ENCODE measurements around the gene PDCD7. TPM values are rescaled to one million over a fixed set of nuclear protein-coding genes. Genes with fewer than 3 reads are reported as not detected.

PDCD7 gene
- total RNA-seq, 1 donor from 2014 or later: 22.3 TPM

DNA sequence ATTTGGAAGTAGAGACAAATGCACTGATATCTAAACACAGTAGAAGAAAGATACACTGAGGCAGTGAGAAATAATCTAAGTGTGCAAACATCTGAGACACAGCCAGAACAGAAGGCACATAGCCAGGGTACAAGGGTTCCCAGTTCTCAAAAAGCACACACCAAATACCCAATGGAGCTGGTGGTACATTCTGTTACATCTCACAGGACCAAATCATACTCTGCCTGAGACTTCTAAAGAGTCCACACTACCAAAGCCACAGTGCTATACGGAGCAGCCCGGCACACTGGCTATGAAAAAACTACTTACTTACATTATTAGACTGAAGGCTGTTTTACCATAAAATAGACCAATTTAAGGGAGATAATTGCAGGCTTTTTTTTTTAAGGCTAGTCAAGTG lies 32.3 kb upstream of the PDCD7 start:
- Mint-ChIP-seq H3K27ac (ENCODE audit: unreplicated experiment) (no peak overlapping the region), H3K27me3 (ENCODE audit: unreplicated experiment) (no peaks in the 10 kb centered on the region), H3K36me3 (ENCODE audit: unreplicated experiment) (peaks cover 17% of the 10 kb centered on the region)

GRCh38 chr15:65164139-65164538 lies 30.5 kb upstream of the PDCD7 start:
- TF ChIP-seq CTCF (IDR thresholded peaks at IDR 0.05): no peak
- no peak overlapping the region for H3K27ac Mint-ChIP-seq (ENCODE audit: unreplicated experiment)
- no peaks in the 10 kb centered on the region for H3K4me1 Mint-ChIP-seq (ENCODE audit: unreplicated experiment)
- no peak overlapping the region for H3K4me3 Mint-ChIP-seq (ENCODE audit: unreplicated experiment)
- no peak for DNase-seq (ENCODE audit: extremely low spot score, unreplicated experiment)
- no peaks in the 10 kb centered on the region for H3K9me3 Mint-ChIP-seq (ENCODE audit: unreplicated experiment)
- H3K36me3 Mint-ChIP-seq (ENCODE audit: unreplicated experiment): peaks cover 16% of the 10 kb centered on the region
- H3K27me3 Mint-ChIP-seq (ENCODE audit: unreplicated experiment): no peaks in the 10 kb centered on the region

More for the DNA sequence above, 32.3 kb upstream of the PDCD7 start:
- TF ChIP-seq CTCF (IDR thresholded peaks at IDR 0.05): no peak
- Mint-ChIP-seq H3K4me3 (ENCODE audit: unreplicated experiment) (no peak overlapping the region), H3K4me1 (ENCODE audit: unreplicated experiment) (no peaks in the 10 kb centered on the region), H3K9me3 (ENCODE audit: unreplicated experiment) (no peaks in the 10 kb centered on the region)
- no peak for DNase-seq (ENCODE audit: extremely low spot score, unreplicated experiment)

GRCh38 chr15:65163041-65163440 lies 29.4 kb upstream of the PDCD7 start:
- no peak for DNase-seq (ENCODE audit: extremely low spot score, unreplicated experiment)
- TF ChIP-seq CTCF (IDR thresholded peaks at IDR 0.05): no peak
- no peaks in the 10 kb centered on the region for H3K9me3 Mint-ChIP-seq (ENCODE audit: unreplicated experiment)
- H3K36me3 Mint-ChIP-seq (ENCODE audit: unreplicated experiment): peaks cover 21% of the 10 kb centered on the region
- H3K27me3 Mint-ChIP-seq (ENCODE audit: unreplicated experiment): no peaks in the 10 kb centered on the region
- H3K4me3 Mint-ChIP-seq (ENCODE audit: unreplicated experiment): no peak overlapping the region
- no peaks in the 10 kb centered on the region for H3K4me1 Mint-ChIP-seq (ENCODE audit: unreplicated experiment)
- H3K27ac Mint-ChIP-seq (ENCODE audit: unreplicated experiment): no peak overlapping the region

DNA sequence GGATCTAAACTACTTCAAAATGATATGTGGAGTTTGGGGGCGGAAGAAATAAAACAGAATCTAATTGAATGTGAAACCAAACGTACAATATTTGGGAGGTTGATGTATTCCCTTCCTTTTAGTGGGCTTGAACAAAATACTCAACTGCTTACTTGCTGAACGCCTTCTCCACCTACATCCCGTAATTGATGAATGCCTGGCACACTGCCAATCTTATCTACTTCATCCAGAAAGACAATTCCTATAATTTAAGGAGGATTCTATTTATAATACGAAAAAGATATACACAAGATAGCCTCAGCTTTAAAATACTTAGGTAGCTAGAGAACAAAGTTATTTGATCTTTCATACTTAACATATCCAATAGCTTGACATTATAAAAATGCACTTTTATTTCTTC lies 23.1 kb upstream of the PDCD7 start:
- no peak for DNase-seq (ENCODE audit: extremely low spot score, unreplicated experiment)
- H3K4me3 Mint-ChIP-seq (ENCODE audit: unreplicated experiment): no peak overlapping the region
- no peak overlapping the region for H3K27ac Mint-ChIP-seq (ENCODE audit: unreplicated experiment)
- H3K9me3 Mint-ChIP-seq (ENCODE audit: unreplicated experiment): no peaks in the 10 kb centered on the region
- no peaks in the 10 kb centered on the region for H3K4me1 Mint-ChIP-seq (ENCODE audit: unreplicated experiment)
- peaks cover 40% of the 10 kb centered on the region for H3K36me3 Mint-ChIP-seq (ENCODE audit: unreplicated experiment)
- TF ChIP-seq CTCF (IDR thresholded peaks at IDR 0.05): no peak
- no peaks in the 10 kb centered on the region for H3K27me3 Mint-ChIP-seq (ENCODE audit: unreplicated experiment)

GRCh38 chr15:65154720-65155119 lies 21.1 kb upstream of the PDCD7 start:
- peaks cover 49% of the 10 kb centered on the region for H3K36me3 Mint-ChIP-seq (ENCODE audit: unreplicated experiment)
- no peaks in the 10 kb centered on the region for H3K4me1 Mint-ChIP-seq (ENCODE audit: unreplicated experiment)
- H3K9me3 Mint-ChIP-seq (ENCODE audit: unreplicated experiment): no peaks in the 10 kb centered on the region
- TF ChIP-seq CTCF (IDR thresholded peaks at IDR 0.05): no peak
- H3K4me3 Mint-ChIP-seq (ENCODE audit: unreplicated experiment): no peak overlapping the region
- no peaks in the 10 kb centered on the region for H3K27me3 Mint-ChIP-seq (ENCODE audit: unreplicated experiment)
- DNase-seq (ENCODE audit: extremely low spot score, unreplicated experiment): no peak
- H3K27ac Mint-ChIP-seq (ENCODE audit: unreplicated experiment): no peak overlapping the region
